B cell (primary cell): Measurements from ENCODE around the gene TRIP10. TPM values are rescaled to one million over a fixed set of nuclear protein-coding genes. Genes with fewer than 3 reads are reported as not detected.

Experiments used
- ATAC-seq: fragments of 200-7000 bp; cut with Tn5 transposase; one replicate; pipeline ENCODE4 v1.10.0; 2021; ENCODE audit warnings: low read depth, mild to moderate bottlenecking, moderate number of reproducible peaks, moderate library complexity
- CTCF ChIA-PET: fragments of 350-600 bp; sonication (Branson Sonifier 250); formaldehyde crosslinking; loops from one replicate; lab custom pipeline; 2021; ENCODE audit warnings: antibody characterized with exemption, inconsistent platforms; lab: Charles Lee
- POLR2A ChIA-PET: fragments of 350-600 bp; sonication (Branson Sonifier 250); formaldehyde crosslinking; loops from one replicate; lab custom pipeline; 2021; ENCODE audit warnings: antibody characterized with exemption; lab: Charles Lee
- DNase-seq: peaks from one replicate; pipeline ENCODE4 v3.0.0; 2013
- H2AFZ ChIP-seq: 2 replicates; pipeline ENCODE4 v1.6.1; 2012; ENCODE audit warnings: mild to moderate bottlenecking, low read depth, low read length; ENCODE audit not compliant: insufficient read depth, poor library complexity, severe bottlenecking
- H3K27ac ChIP-seq, 2 donors: 1 replicate in 1 of 2; 2 replicates in 1 of 2; pipeline ENCODE4 v1.5.1; 2012 to 2013; ENCODE audit warnings: low read length in 2 of 2, mild to moderate bottlenecking in 2 of 2, moderate library complexity in 1 of 2
- H3K27me3 ChIP-seq, 4 experiments: fragments of 200-600 bp in 1 of 4; sonication (generic) in 1 of 4; replicated peaks in 1 of 4; 1 replicate in 2 of 4; 2 replicates in 2 of 4; pipeline versions ENCODE4 v1.6.1 to v1.7.0; 2013 to 2016; ENCODE audit warnings: low read length in 3 of 4, mild to moderate bottlenecking in 2 of 4, mixed read lengths in 1 of 4, moderate library complexity in 1 of 4; ENCODE audit not compliant: insufficient read depth in 4 of 4, control insufficient read depth in 3 of 4; ENCODE audit errors: control extremely low read depth in 1 of 4
- H3K36me3 ChIP-seq, 2 experiments: replicated peaks in 1 of 2; 1 replicate in 1 of 2; 2 replicates in 1 of 2; pipeline versions ENCODE4 v1.6.1 to v1.7.1; 2013; ENCODE audit warnings: low read length in 1 of 2; ENCODE audit not compliant: insufficient read depth in 2 of 2, control insufficient read depth in 1 of 2; ENCODE audit errors: control extremely low read depth in 1 of 2, extremely low read depth in 1 of 2
- H3K4me1 ChIP-seq, 2 donors: fragments of 200-600 bp in 1 of 2; sonication (generic) in 1 of 2; 1 replicate in 1 of 2; 2 replicates in 1 of 2; pipeline versions ENCODE4 v1.5.1 to v1.6.1; 2013 to 2017; ENCODE audit warnings: low read length in 2 of 2; ENCODE audit not compliant: control insufficient read depth in 2 of 2, insufficient read depth in 2 of 2
- H3K4me2 ChIP-seq: replicated peaks from 2 replicates; pipeline ENCODE3; 2012; ENCODE audit warnings: mild to moderate bottlenecking, low read depth, low read length; ENCODE audit not compliant: poor library complexity, severe bottlenecking
- H3K4me3 ChIP-seq, 5 experiments: fragments of 200-600 bp in 1 of 5; sonication (generic) in 1 of 5; 1 replicate in 3 of 5; 2 replicates in 2 of 5; pipeline versions ENCODE4 v1.5.1 to v1.7.0; 2011 to 2016; ENCODE audit warnings: low read length in 4 of 5, mild to moderate bottlenecking in 4 of 5, low read depth in 2 of 5, control low read depth in 1 of 5, moderate library complexity in 1 of 5; ENCODE audit not compliant: insufficient read depth in 1 of 5; ENCODE audit errors: control extremely low read depth in 1 of 5, extremely low read depth in 1 of 5
- H3K79me2 ChIP-seq: fragments of 200-600 bp; sonication (generic); one replicate; pipeline ENCODE4 v1.6.0; 2016; ENCODE audit warnings: low read length; ENCODE audit not compliant: control insufficient read depth, insufficient read depth
- H3K9ac ChIP-seq: fragments of 200-600 bp; sonication (generic); 2 replicates; pipeline ENCODE4 v1.6.1; 2017; ENCODE audit warnings: mild to moderate bottlenecking, low read length, moderate library complexity
- H3K9me3 ChIP-seq, 3 donors: one replicate each; pipeline versions ENCODE4 v1.6.1 to v1.7.1; 2013; ENCODE audit warnings: low read length in 2 of 3; ENCODE audit not compliant: control insufficient read depth in 2 of 3, insufficient read depth in 1 of 3; ENCODE audit errors: control extremely low read depth in 1 of 3
- H4K20me1 ChIP-seq: 2 replicates; pipeline ENCODE4 v1.6.0; 2012; ENCODE audit warnings: mild to moderate bottlenecking, low read length; ENCODE audit not compliant: insufficient read depth, control insufficient read depth, poor library complexity, severe bottlenecking
- H3K27ac Mint-ChIP-seq: one replicate; pipeline ENCODE4 v1.8.0; 2021; ENCODE audit warnings: mixed read lengths
- H3K27me3 Mint-ChIP-seq: one replicate; pipeline ENCODE4 v1.8.0; 2021; ENCODE audit warnings: mixed read lengths
- H3K4me1 Mint-ChIP-seq: one replicate; pipeline ENCODE4 v1.8.0; 2021; ENCODE audit warnings: mixed read lengths
- H3K4me3 Mint-ChIP-seq: one replicate; pipeline ENCODE4 v1.8.0; 2021; ENCODE audit warnings: mixed read lengths
- H3K9me3 Mint-ChIP-seq: one replicate; pipeline ENCODE4 v1.8.0; 2022; ENCODE audit warnings: mixed read lengths; ENCODE audit not compliant: insufficient read depth
- EZH2 ChIP-seq: IDR thresholded peaks from 2 replicates; pipeline ENCODE4 v1.6.1; 2012; ENCODE audit warnings: borderline replicate concordance, low read depth, mild to moderate bottlenecking, moderate library complexity, low read length; ENCODE audit not compliant: insufficient read depth, poor library complexity, severe bottlenecking
- WGBS: methylation state at CpG from one replicate; pipeline ENCODE4 v1.1.5; 2013; ENCODE audit warnings: missing lambda C conversion rate; ENCODE audit not compliant: insufficient coverage; 5-methylcytosine and 5-hydroxymethylcytosine counted together
- intact Hi-C: fragments of 100-400 bp; cut with micrococcal nuclease; formaldehyde crosslinking; loops from one replicate; pipeline ENCODE4 v1.10.0; 2022
- polyA plus RNA-seq: library from polyadenylated mRNA; depleted of rRNA; stranded (reverse); fragments of >200 nt; gene quantifications from 2 replicates; pipeline ENCODE4 v1.2.3, GENCODE V29; 2012
- total RNA-seq, 2 donors: library from RNA; stranded (reverse); fragments of 120-200 nt in 1 of 2; gene quantifications; 1 replicate in 1 of 2; 2 replicates in 1 of 2; pipeline versions ENCODE4 v1.2.3 to v1.2.4, GENCODE V29; 2013 to 2022
- TF ChIP-seq, protein P1 (sequence below): fragments of 200-600 bp; IDR thresholded peaks from one replicate; pipeline ENCODE4 v1.8.0; 2022; ENCODE audit warnings: antibody characterized with exemption, mild to moderate bottlenecking

TRIP10 gene
- total and polyA plus RNA-seq, 2 donors (not counting 1 experiment from before 2014, with no cell fraction given), result 5.9 to 42.7 TPM

DNA sequence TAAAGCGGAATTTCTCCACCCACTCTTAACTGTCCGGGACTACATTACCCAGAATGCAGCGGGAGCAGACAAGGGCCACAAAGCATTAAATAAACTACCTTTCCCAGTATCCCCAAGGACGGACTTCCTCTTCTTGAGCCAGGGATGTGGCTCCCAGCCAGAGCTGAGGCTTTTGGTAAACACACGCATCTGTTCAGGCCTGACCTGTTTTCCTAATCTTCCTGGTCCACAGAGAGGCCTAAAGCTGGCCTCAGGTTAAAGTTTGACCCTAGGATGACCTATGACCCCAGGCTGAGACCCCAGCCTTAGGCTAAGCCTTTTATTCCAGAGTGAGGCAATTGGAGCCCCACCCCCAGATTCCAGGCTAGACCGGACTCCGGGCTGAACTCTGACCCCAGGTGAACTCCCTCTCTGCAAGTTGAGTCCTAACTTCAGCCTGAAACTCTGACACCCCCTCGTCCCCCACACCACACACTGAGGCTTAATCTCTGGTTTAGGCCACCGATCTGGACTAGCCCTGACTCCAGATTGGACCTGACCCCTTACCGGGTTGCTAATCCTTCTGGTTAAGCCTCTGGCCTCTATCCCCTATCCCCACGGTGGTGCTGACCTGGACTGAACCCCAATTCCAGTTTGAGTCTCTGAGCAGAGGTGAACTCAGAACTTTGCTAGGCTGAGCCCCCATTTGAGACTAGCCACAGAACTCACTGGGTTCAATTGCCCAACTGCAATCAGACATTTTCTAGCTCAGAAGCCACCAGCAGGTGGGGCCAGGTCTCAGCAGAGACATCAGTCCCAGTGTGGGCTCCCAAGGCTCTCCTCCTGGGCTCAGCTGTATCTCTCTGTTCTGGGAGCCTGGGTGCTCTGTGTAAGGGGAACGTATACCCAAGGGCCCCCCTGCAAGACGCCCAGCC lies 1.4 kb upstream of the TRIP10 start:
- Histone ChIP-seq H3K9ac (peak overlapping the region; percentile 56), H3K27ac (peak overlapping the region; percentile 58 to 67), H3K36me3 (peaks cover 0 to 2% of the 10 kb centered on the region in 2 experiments), H2AFZ (peak overlapping the region; percentile 59), H3K4me1 (peaks cover 39 to 51% of the 10 kb centered on the region in 2 donors), H3K4me2 (peak overlapping the region; percentile 86), H3K79me2 (peaks cover 10% of the 10 kb centered on the region), H3K9me3 (no peaks in the 10 kb centered on the region), H3K27me3 (no peaks in the 10 kb centered on the region), H3K4me3 (peak overlapping the region in 4 of 5 experiments; percentile 7 to 55 (median 44)), H4K20me1 (no peaks in the 10 kb centered on the region)
- Mint-ChIP-seq H3K4me1 (peaks cover 39% of the 10 kb centered on the region), H3K27me3 (no peaks in the 10 kb centered on the region), H3K27ac (peak overlapping the region; percentile 99), H3K4me3 (peak overlapping the region; percentile 94), H3K9me3 (no peaks in the 10 kb centered on the region)
- WGBS, result 19% methylated on average over 10 of the region's 13 CpGs
- CTCF ChIA-PET, result interaction anchor here (0.5 to 5.3 kb wide), 20 partner anchors 10 to 520 kb away, joined by 3 to 118 read pairs (median 5); partner anchors contain the start of genes C3, SH2D3A and VAV1
- POLR2A ChIA-PET, result interaction anchor here (0.6 to 4.5 kb wide), 16 partner anchors 15 to 1956 kb away, joined by 3 to 17 read pairs (median 3); partner anchors contain the start of genes SH2D3A and VAV1
- DNase-seq (peak; percentile 83), ATAC-seq (no peak)
- TF ChIP-seq, protein P1, sequence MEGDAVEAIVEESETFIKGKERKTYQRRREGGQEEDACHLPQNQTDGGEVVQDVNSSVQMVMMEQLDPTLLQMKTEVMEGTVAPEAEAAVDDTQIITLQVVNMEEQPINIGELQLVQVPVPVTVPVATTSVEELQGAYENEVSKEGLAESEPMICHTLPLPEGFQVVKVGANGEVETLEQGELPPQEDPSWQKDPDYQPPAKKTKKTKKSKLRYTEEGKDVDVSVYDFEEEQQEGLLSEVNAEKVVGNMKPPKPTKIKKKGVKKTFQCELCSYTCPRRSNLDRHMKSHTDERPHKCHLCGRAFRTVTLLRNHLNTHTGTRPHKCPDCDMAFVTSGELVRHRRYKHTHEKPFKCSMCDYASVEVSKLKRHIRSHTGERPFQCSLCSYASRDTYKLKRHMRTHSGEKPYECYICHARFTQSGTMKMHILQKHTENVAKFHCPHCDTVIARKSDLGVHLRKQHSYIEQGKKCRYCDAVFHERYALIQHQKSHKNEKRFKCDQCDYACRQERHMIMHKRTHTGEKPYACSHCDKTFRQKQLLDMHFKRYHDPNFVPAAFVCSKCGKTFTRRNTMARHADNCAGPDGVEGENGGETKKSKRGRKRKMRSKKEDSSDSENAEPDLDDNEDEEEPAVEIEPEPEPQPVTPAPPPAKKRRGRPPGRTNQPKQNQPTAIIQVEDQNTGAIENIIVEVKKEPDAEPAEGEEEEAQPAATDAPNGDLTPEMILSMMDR, result peak; percentile 71
- TF ChIP-seq EZH2, result no peak
- intact Hi-C loops, result loop anchor here (1.0 to 5.0 kb wide), 10 partner anchors 15 to 539 kb away; partner anchors contain the start of genes ALKBH7, CD70, CLPP and SH2D3A
